Measurements from ENCODE around the gene CAMK1D.

Gene CAMK1D

DNA sequence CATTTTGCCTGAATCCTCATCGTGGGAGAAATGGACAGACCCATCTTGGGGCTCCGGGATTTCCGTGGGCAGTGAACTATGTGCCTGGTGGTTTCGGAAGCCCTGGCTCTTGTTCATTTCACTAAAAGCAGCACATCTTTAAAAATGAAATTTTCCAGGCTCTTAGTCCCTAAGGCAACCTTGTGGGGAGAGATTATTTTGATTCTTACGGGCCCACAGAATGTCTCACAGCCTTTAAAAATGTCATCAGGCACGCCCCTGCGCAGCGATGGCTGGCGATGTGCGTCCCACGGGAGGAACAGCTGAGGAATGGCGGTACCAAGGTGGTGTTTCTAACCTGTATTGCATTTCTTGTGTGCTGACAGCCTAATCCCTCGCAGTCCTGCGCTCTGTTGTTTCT is 462.5 kb downstream of the CAMK1D start:
- no peak for DNase-seq (ENCODE audit: low read depth, low spot score)
- no peak overlapping the region for H3K4me3 ChIP-seq (ENCODE audit: low read depth, low read length)
- in situ Hi-C loops (cut with HindIII; ENCODE audit: low sequenced_read_pairs): no loop called here
- TF ChIP-seq, protein P1, sequence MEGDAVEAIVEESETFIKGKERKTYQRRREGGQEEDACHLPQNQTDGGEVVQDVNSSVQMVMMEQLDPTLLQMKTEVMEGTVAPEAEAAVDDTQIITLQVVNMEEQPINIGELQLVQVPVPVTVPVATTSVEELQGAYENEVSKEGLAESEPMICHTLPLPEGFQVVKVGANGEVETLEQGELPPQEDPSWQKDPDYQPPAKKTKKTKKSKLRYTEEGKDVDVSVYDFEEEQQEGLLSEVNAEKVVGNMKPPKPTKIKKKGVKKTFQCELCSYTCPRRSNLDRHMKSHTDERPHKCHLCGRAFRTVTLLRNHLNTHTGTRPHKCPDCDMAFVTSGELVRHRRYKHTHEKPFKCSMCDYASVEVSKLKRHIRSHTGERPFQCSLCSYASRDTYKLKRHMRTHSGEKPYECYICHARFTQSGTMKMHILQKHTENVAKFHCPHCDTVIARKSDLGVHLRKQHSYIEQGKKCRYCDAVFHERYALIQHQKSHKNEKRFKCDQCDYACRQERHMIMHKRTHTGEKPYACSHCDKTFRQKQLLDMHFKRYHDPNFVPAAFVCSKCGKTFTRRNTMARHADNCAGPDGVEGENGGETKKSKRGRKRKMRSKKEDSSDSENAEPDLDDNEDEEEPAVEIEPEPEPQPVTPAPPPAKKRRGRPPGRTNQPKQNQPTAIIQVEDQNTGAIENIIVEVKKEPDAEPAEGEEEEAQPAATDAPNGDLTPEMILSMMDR (IDR thresholded peaks at IDR 0.05; ENCODE audit: low read depth, low read length): no peak

DNA sequence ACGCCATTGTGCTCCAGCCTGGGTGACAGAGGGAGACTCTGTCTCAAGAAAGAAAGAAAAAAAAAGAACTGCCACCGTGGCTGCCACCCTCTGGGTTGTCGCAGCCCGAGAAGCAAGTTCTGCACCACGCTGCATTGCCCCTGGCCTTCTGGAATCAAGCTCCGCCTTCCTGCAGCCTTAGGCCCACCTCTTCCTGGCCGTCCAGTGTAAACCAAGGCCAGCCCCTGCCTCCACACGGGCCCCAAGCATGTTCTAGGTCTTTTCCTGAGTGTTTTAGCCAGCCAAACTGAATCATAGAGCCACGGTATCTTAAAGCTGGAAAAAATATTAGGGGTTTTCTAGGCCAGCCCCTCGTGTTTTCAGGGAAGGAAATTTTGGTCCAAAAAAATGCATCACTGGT is 463.2 kb downstream of the CAMK1D start:
- H3K4me3 ChIP-seq (ENCODE audit: low read depth, low read length): no peak overlapping the region
- DNase-seq (ENCODE audit: low read depth, low spot score): no peak
- TF ChIP-seq, protein P1 (IDR thresholded peaks at IDR 0.05; ENCODE audit: low read depth, low read length): no peak
- in situ Hi-C loops (cut with HindIII; ENCODE audit: low sequenced_read_pairs): no loop called here

DNA sequence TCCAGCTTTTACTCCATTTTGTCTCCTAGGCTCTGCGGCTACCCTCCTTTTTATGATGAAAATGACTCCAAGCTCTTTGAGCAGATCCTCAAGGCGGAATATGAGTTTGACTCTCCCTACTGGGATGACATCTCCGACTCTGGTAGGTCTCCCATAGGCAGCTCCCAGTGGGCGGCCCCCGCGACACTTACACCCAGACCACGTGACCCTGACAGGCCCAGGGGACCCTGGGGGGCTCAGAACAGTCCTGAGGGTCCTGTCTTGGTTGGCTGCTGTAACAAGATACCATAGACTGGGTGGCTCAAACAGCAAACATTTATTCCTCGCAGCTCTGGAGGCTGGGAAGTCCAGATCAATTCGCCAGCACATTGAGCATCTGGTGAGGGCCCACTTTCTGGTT is 464.8 kb downstream of the CAMK1D start:
- in situ Hi-C loops (cut with HindIII; ENCODE audit: low sequenced_read_pairs): no loop called here
- no peak overlapping the region for H3K4me3 ChIP-seq (ENCODE audit: low read depth, low read length)
- no peak for DNase-seq (ENCODE audit: low read depth, low spot score)
- TF ChIP-seq, protein P1 (IDR thresholded peaks at IDR 0.05; ENCODE audit: low read depth, low read length): no peak

DNA sequence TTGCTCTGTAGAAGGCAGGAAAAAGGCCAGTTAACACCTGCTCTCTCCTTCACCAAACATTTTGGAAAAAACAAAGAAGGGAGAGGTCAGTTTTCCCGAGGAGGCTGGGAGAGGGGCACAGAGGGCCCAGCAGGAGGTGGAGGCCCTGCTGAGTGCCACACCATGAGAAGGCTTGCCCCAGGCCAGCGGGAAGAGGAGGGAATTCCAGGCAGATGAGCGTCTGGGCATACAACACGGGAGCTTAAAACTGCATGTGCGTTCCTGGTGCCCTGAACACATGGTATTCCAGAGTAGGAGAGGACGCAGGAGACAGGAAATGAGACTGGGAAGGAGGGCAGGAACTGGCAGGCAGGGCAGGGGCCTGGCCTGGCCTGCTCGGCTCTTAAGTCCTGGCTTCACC is 469.7 kb downstream of the CAMK1D start:
- in situ Hi-C loops (cut with HindIII; ENCODE audit: low sequenced_read_pairs): no loop called here
- TF ChIP-seq, protein P1 (IDR thresholded peaks at IDR 0.05; ENCODE audit: low read depth, low read length): no peak

DNA sequence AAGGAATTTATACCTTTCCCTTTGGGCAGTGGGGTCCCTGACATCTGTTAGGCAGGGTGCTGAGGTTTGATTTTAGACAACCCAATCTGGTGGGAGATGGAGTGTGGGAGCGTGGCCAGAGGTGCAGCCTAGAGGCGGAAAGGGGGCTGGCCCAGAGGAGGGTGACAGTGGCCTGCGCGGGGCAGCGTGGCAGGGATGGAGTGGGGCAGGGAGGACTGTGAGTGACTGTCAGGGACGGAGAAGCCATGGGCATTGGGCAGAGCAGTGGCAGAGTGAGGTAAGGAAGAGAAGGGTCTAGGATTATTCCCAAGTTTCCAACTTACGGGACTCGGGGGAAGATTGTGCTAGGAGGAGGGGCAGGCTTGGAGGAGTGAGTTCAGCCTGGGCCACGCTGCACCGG is 470.3 kb downstream of the CAMK1D start:
- no peak overlapping the region for H3K4me3 ChIP-seq (ENCODE audit: low read depth, low read length)
- no peak for DNase-seq (ENCODE audit: low read depth, low spot score)
- in situ Hi-C loops (cut with HindIII; ENCODE audit: low sequenced_read_pairs): no loop called here
- TF ChIP-seq, protein P1 (IDR thresholded peaks at IDR 0.05; ENCODE audit: low read depth, low read length): no peak

More for the DNA sequence above, 469.7 kb downstream of the CAMK1D start:
- H3K4me3 ChIP-seq (ENCODE audit: low read depth, low read length): no peak overlapping the region
- DNase-seq (ENCODE audit: low read depth, low spot score): no peak

DNA sequence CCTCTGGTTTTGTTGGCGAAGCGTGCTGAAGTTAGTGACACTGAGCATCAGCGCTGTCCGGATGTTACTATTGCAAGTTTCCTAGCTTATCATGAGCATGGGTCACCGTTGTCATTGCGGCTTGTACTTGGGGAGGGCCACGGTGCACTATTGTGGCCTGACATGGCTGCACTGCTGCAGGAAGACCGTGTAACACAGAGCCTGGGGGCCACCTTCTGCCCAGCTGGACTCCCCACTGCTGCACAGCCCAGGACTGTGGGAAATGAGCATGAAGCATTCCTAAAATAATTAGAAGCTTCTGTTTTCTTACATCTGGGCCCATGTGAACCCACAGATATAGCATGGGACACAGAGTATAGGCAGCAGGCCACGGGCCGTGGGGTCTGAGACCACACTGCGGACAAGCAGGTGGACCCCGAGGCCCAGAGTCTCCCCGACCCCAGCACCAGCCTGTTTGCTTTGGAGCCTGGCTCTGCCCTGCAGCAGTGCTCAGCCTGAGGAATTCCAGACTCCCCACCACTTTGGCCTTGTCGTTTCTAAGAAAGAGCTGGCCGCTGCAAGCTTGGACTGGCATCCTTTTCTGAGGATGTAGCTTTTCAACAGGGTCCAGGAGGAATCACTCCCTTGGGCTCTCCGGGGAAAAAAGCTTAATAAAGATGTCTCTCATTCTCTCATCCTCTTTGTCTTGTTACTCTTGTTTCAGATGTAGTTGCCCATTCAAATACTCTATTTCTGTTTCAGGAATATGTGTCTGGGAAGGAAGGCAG is 473.0 kb downstream of the CAMK1D start:
- TF ChIP-seq, protein P1 (IDR thresholded peaks at IDR 0.05; ENCODE audit: low read depth, low read length): no peak
- no peak overlapping the region for H3K4me3 ChIP-seq (ENCODE audit: low read depth, low read length)
- in situ Hi-C loops (cut with HindIII; ENCODE audit: low sequenced_read_pairs): no loop called here
- DNase-seq (ENCODE audit: low read depth, low spot score): no peak

All from astrocyte of the spinal cord (primary cell).